ENCODE measurements around the gene FLNB.

- TF ChIP-seq CTCF (conservative IDR thresholded peaks at IDR 0.05 in 1 of 2, IDR thresholded peaks at IDR 0.05 in 1 of 2; ENCODE audit: extremely low read depth in 1 of 2, insufficient read depth in 1 of 2, low read depth in 1 of 2, low read length in 2 of 2) (no peak), EZH2 (IDR thresholded peaks at IDR 0.05; ENCODE audit: borderline replicate concordance, low read length) (no peak)
Measured at GRCh38 chr3:58188173-58188564, 179.9 kb downstream of the FLNB start.

Data from mammary epithelial cell (primary cell).